K562 (cell line): ENCODE data around the gene CSAD. TPM values are rescaled to one million over a fixed set of nuclear protein-coding genes. Genes with fewer than 3 reads are reported as not detected.

Source experiments
- ATF3 ChIP-seq, 2 experiments: fragments of 450-650 bp in 1 of 2; sonication (generic) in 1 of 2; formaldehyde crosslinking in 1 of 2; IDR thresholded peaks in 1 of 2; conservative IDR thresholded peaks in 1 of 2; 2 replicates each; pipeline versions ENCODE4 v1.6.1 to v1.8.1; 2016 to 2023; ENCODE audit warnings: mild to moderate bottlenecking in 2 of 2, moderate library complexity in 2 of 2, inconsistent platforms in 1 of 2, missing genetic modification reagents in 1 of 2
- BCL6 ChIP-seq: fragments of 250-450 bp; sonication (Bioruptor Pico); IDR thresholded peaks from 2 replicates; pipeline ENCODE4 v1.4.0; 2020
- BHLHE40 ChIP-seq: IDR thresholded peaks from 2 replicates; pipeline ENCODE4 v1.6.1; 2011; ENCODE audit warnings: low read length, improper control_type of control experiment
- BRD9 ChIP-seq: fragments of 450-650 bp; IDR thresholded peaks from 2 replicates; pipeline ENCODE4 v1.6.1; 2018; ENCODE audit warnings: low read depth; ENCODE audit not compliant: partially characterized antibody
- CBFA2T2 ChIP-seq: fragments of 450-650 bp; conservative IDR thresholded peaks from 2 replicates; pipeline ENCODE4 v1.6.1; 2017; ENCODE audit warnings: mild to moderate bottlenecking
- CSDE1 ChIP-seq, 2 experiments: fragments of 450-650 bp; IDR thresholded peaks; 2 replicates each; pipeline ENCODE4 v1.6.1; 2016; ENCODE audit warnings: mild to moderate bottlenecking in 1 of 2
- FOSL1 ChIP-seq: fragments of 200-800 bp; sonication (Bioruptor generic); conservative IDR thresholded peaks from 2 replicates; pipeline ENCODE4 v1.6.1; 2016; ENCODE audit warnings: missing genetic modification characterization, missing compliant biosample characterization
- HCFC1 ChIP-seq: IDR thresholded peaks from 2 replicates; pipeline ENCODE4 v1.6.1; 2012; ENCODE audit warnings: low read depth, low read length, improper control_type of control experiment
- LCOR ChIP-seq: sonication (generic); formaldehyde crosslinking; IDR thresholded peaks from 2 replicates; pipeline ENCODE4 v1.8.0; 2022; ENCODE audit warnings: mild to moderate bottlenecking, missing genetic modification reagents
- MCM7 ChIP-seq, 2 experiments: fragments of 450-650 bp; IDR thresholded peaks; 2 replicates each; pipeline ENCODE4 v1.6.1; 2016 to 2018
- MLLT1 ChIP-seq, 2 experiments: fragments of 450-650 bp; IDR thresholded peaks; 2 replicates each; pipeline ENCODE4 v1.6.1; 2016
- NEUROD1 ChIP-seq: fragments of 150-350 bp; IDR thresholded peaks from 2 replicates; pipeline ENCODE4 v1.6.1; 2014; ENCODE audit warnings: borderline replicate concordance, low read length, low read depth; ENCODE audit not compliant: partially characterized antibody
- NRF1 ChIP-seq, 2 experiments: fragments of 450-650 bp; IDR thresholded peaks in 1 of 2; conservative IDR thresholded peaks in 1 of 2; 2 replicates each; pipeline ENCODE4 v1.6.1; 2014; ENCODE audit warnings: mild to moderate bottlenecking in 2 of 2
- PRDM10 ChIP-seq: fragments of 450-650 bp; IDR thresholded peaks from 2 replicates; pipeline ENCODE4 v1.6.1; 2018; ENCODE audit not compliant: partially characterized antibody
- RBM34 ChIP-seq: fragments of 200-400 bp; formaldehyde crosslinking; IDR thresholded peaks from 2 replicates; pipeline ENCODE4 v1.6.1; 2018; ENCODE audit warnings: low read length, borderline replicate concordance; ENCODE audit not compliant: insufficient read depth
- SMARCC2 ChIP-seq: fragments of 450-650 bp; IDR thresholded peaks from 2 replicates; pipeline ENCODE4 v1.6.1; 2017; ENCODE audit warnings: antibody characterized with exemption, moderate library complexity, mild to moderate bottlenecking, low read depth
- TFAM ChIP-seq: fragments of 250-450 bp; sonication (Bioruptor Pico); conservative IDR thresholded peaks from 2 replicates; pipeline ENCODE4 v1.5.0; 2021; ENCODE audit warnings: mild to moderate bottlenecking, moderate library complexity
- VEZF1 ChIP-seq: fragments of 200-800 bp; sonication (Bioruptor generic); IDR thresholded peaks from 2 replicates; pipeline ENCODE4 v1.6.1; 2017; ENCODE audit warnings: missing genetic modification characterization, missing compliant biosample characterization
- ZNF444 ChIP-seq: fragments of 250-450 bp; sonication (Bioruptor Pico); IDR thresholded peaks from 2 replicates; pipeline ENCODE4 v1.4.0; 2020; ENCODE audit warnings: mild to moderate bottlenecking, moderate library complexity
- ZNF589 ChIP-seq: fragments of 200-800 bp; sonication (Bioruptor generic); IDR thresholded peaks from 2 replicates; pipeline ENCODE4 v1.6.1; 2016; ENCODE audit warnings: low read depth, missing genetic modification characterization, missing compliant biosample characterization
- polyA plus RNA-seq, 8 experiments: library from polyadenylated mRNA; depleted of rRNA in 4 of 8; stranded (reverse) in 5 of 8; unstranded in 3 of 8; fragments of >200 nt; fragmentation: Nextera tagmentation in 2 of 8; fragmentation: Illumina TruSeq in 1 of 8; extraction: Ambion mirVana in 2 of 8; extraction: Trizol in 1 of 8; gene quantifications; 2 replicates each; pipeline versions ENCODE4 v1.2.1 to v1.2.3, GENCODE V29; 2011 to 2014; ENCODE audit warnings: inconsistent platforms in 1 of 8, missing spikeins in 1 of 8
- total RNA-seq, 7 experiments: library from RNA; depleted of rRNA in 6 of 7; stranded (reverse); fragments of >200 nt in 6 of 7; fragmentation: Illumina TruSeq in 2 of 7; extraction: Trizol in 2 of 7; gene quantifications; 2 replicates each; pipeline versions ENCODE4 v1.2.1 to v1.2.3, GENCODE V29; 2011 to 2021; ENCODE audit warnings: low replicate concordance in 1 of 7

Gene CSAD
- total and polyA plus RNA-seq, 9 of the 15 experiments (the other 6 are each of a cell fraction or from before 2014, with no cell fraction given) = 1.8 to 19.6 (median 8.1) TPM

GRCh38 chr12:53159195-53159839, 21.4 kb downstream of the CSAD start (continued):
- TF ChIP-seq BRD9 (peak; percentile 88), NRF1 (conservative IDR thresholded peaks at IDR 0.05 in 1 of 2, IDR thresholded peaks at IDR 0.05 in 1 of 2) (peak; percentile 8 to 25; a peak in 2 of 4 replicates), BHLHE40 (peak; percentile 49; the same call in 1 of the 2 replicates), MCM7 (IDR thresholded peaks at IDR 0.05) (no peak), HCFC1 (peak; percentile 51; the same call in 1 of the 2 replicates), BCL6 (CRISPR knock-in tag) (no peak), CBFA2T2 (peak; percentile 9; the same call in 1 of the 2 replicates), TFAM (CRISPR knock-in tag) (no peak), PRDM10 (peak; percentile 79), FOSL1 (tag) (peak; percentile 35; the same call in 1 of the 2 replicates), RBM34 (no peak), ZNF589 (no peak), NEUROD1 (peak; percentile 27), ATF3 (IDR thresholded peaks at IDR 0.05) (peak; percentile 87), ATF3 (CRISPR knock-in tag; conservative IDR thresholded peaks at IDR 0.05) (no peak; the same call in 1 of the 2 replicates), VEZF1 (peak; percentile 33; the same call in 1 of the 2 replicates), MLLT1 (IDR thresholded peaks at IDR 0.05) (peak; percentile 17 to 70; a peak in 2 of 4 replicates), SMARCC2 (0 out of 2 replicates have a peak, but pooled peaks have one; percentile 24), ZNF444 (CRISPR knock-in tag) (no peak), LCOR (peak; percentile 87; the same call in 1 of the 2 replicates), CSDE1 (IDR thresholded peaks at IDR 0.05) (no peak)
